Body of pancreas (tissue), 4 donors: ENCODE results near the gene LCN6. TPM values are rescaled to one million over a fixed set of nuclear protein-coding genes. Genes with fewer than 3 reads are reported as not detected.
A peak's percentile ranks its signal among the peaks of the same experiment; 100 is the strongest.

Experiments
- ATAC-seq: fragments of 150-250 bp; one replicate; pipeline ENCODE4 v1.9.1; 2016
- DNase-seq, 4 donors: peaks; one replicate each; pipeline ENCODE4 v3.0.0-alpha.2; 2019
- H3K27ac ChIP-seq, 4 donors: fragments of 200-600 bp; sonication (generic); 1 replicate in 3 of 4; 2 replicates in 1 of 4; pipeline versions ENCODE4 v1.5.1 to v1.6.1; 2016 to 2019; ENCODE audit warnings: mild to moderate bottlenecking in 1 of 4, mixed read lengths in 1 of 4, moderate library complexity in 1 of 4
- H3K27me3 ChIP-seq, 2 donors: fragments of 200-600 bp; sonication (generic); one replicate each; pipeline ENCODE4 v1.6.0; 2016; ENCODE audit warnings: mild to moderate bottlenecking in 1 of 2
- H3K36me3 ChIP-seq, 2 donors: fragments of 200-600 bp; sonication (generic); replicated peaks in 1 of 2; 2 replicates each; pipeline ENCODE4 v1.5.1; 2016; ENCODE audit warnings: low read depth in 2 of 2; ENCODE audit not compliant: insufficient read depth in 1 of 2
- H3K4me1 ChIP-seq: fragments of 200-600 bp; sonication (generic); one replicate; pipeline ENCODE4 v1.6.0; 2016
- H3K4me3 ChIP-seq, 2 donors: fragments of 200-600 bp; sonication (generic); 1 replicate in 1 of 2; 2 replicates in 1 of 2; pipeline ENCODE4 v1.5.1; 2016 to 2019
- H3K9me3 ChIP-seq, 3 donors: fragments of 200-600 bp; sonication (generic); 1 replicate in 2 of 3; 2 replicates in 1 of 3; pipeline ENCODE4 v1.5.1; 2016
- CTCF ChIP-seq, 7 experiments: fragments of 450-650 bp in 4 of 7; fragments of 200-600 bp in 3 of 7; sonication (generic) in 3 of 7; IDR thresholded peaks; one replicate each; pipeline ENCODE4 v1.5.1; 2016 to 2019; ENCODE audit warnings: antibody characterized with exemption in 7 of 7
- POLR2A ChIP-seq, 3 donors: fragments of 450-650 bp; IDR thresholded peaks; one replicate each; pipeline ENCODE4 v1.6.1; 2016; ENCODE audit warnings: antibody characterized with exemption in 3 of 3, mild to moderate bottlenecking in 2 of 3
- WGBS, 2 donors: methylation state at CpG; one replicate each; pipeline ENCODE4 v1.1.5; 2017; 5-methylcytosine and 5-hydroxymethylcytosine counted together
- intact Hi-C: fragments of 100-400 bp; cut with DNase I; formaldehyde crosslinking; loops from one replicate; pipeline ENCODE4 v1.15.1; 2023
- total RNA-seq, 2 donors: library from RNA; depleted of rRNA; stranded (reverse); fragments of >200 nt; gene quantifications; one replicate each; pipeline ENCODE4 v1.1.0, GENCODE V29; 2016

Gene LCN6
- total RNA-seq, 2 donors from 2014 or later = not detected

GRCh38 chr9:136728080-136728547, 20.2 kb downstream of the LCN6 start:
- DNase-seq (peak; percentile 89 to 93 (median 91)), ATAC-seq (peak; percentile 85)
- peaks cover 47% of the 10 kb centered on the region for H3K4me1 ChIP-seq
- H3K36me3 ChIP-seq = peaks cover 8 to 12% of the 10 kb centered on the region in 2 donors
- H3K4me3 ChIP-seq = peak overlapping the region; percentile 68 to 96
- intact Hi-C loops = no loop called here
- H3K27me3 ChIP-seq = no peaks in the 10 kb centered on the region
- no peaks in the 10 kb centered on the region for H3K9me3 ChIP-seq
- 0 to 1% methylated on average over 4 to 60 of the region's 66 CpGs for WGBS, 2 donors
- peak overlapping the region in 3 of 4 donors; percentile 62 to 82 (median 71) for H3K27ac ChIP-seq
- peak; percentile 72 to 99 (median 96) for TF ChIP-seq CTCF (IDR thresholded peaks at IDR 0.05)
- peak; percentile 98 to 99 (median 99) for TF ChIP-seq POLR2A (IDR thresholded peaks at IDR 0.05)

GRCh38 chr9:136726631-136727191, 21.6 kb downstream of the LCN6 start:
- Histone ChIP-seq H3K27ac (peak overlapping the region in 3 of 4 donors; percentile 31 to 82 (median 71)), H3K36me3 (peaks cover 8 to 16% of the 10 kb centered on the region in 2 donors), H3K27me3 (no peaks in the 10 kb centered on the region), H3K4me1 (peaks cover 49% of the 10 kb centered on the region), H3K4me3 (no peak overlapping the region), H3K9me3 (no peaks in the 10 kb centered on the region)
- intact Hi-C loops = no loop called here
- ATAC-seq = no peak
- DNase-seq = peak in 3 of 4 donors; percentile 54 to 61 (median 55)
- TF ChIP-seq CTCF (IDR thresholded peaks at IDR 0.05) = peak in 6 of 7 experiments; percentile 27 to 63 (median 54)
- no peak for TF ChIP-seq POLR2A (IDR thresholded peaks at IDR 0.05)
- WGBS, 2 donors = 14 to 16% methylated on average over 10 to 18 of the region's 18 CpGs

GRCh38 chr9:136726118-136726517, 22.2 kb downstream of the LCN6 start:
- no peak overlapping the region for H3K4me3 ChIP-seq
- H3K27ac ChIP-seq = peak overlapping the region in 1 of 4 donors; percentile 31
- 37% methylated on average over 16 of the region's 16 CpGs; no CpG with 5 or more reads in 1 of the 2 donors for WGBS, 2 donors
- DNase-seq = no peak
- intact Hi-C loops = no loop called here
- peaks cover 49% of the 10 kb centered on the region for H3K4me1 ChIP-seq
- TF ChIP-seq CTCF (IDR thresholded peaks at IDR 0.05) (no peak), POLR2A (IDR thresholded peaks at IDR 0.05) (no peak)
- no peak for ATAC-seq
- no peaks in the 10 kb centered on the region for H3K9me3 ChIP-seq
- H3K36me3 ChIP-seq = peaks cover 8 to 16% of the 10 kb centered on the region in 2 donors
- H3K27me3 ChIP-seq = no peaks in the 10 kb centered on the region

- Histone ChIP-seq H3K4me1 (peaks cover 50% of the 10 kb centered on the region), H3K9me3 (no peaks in the 10 kb centered on the region), H3K36me3 (peaks cover 8 to 16% of the 10 kb centered on the region in 2 donors), H3K27me3 (no peaks in the 10 kb centered on the region), H3K4me3 (no peak overlapping the region), H3K27ac (no peak overlapping the region)
- no peak for DNase-seq
- no peak for ATAC-seq
- TF ChIP-seq POLR2A (IDR thresholded peaks at IDR 0.05) (no peak), CTCF (IDR thresholded peaks at IDR 0.05) (no peak)
- 61 to 96% methylated on average over 4 to 8 of the region's 10 CpGs for WGBS, 2 donors
- intact Hi-C loops = no loop called here
These were observed 22.7 kb downstream of the LCN6 start for GRCh38 chr9:136725612-136726011.

- TF ChIP-seq CTCF (IDR thresholded peaks at IDR 0.05) (no peak), POLR2A (IDR thresholded peaks at IDR 0.05) (no peak)
- H3K36me3 ChIP-seq = peaks cover 8 to 16% of the 10 kb centered on the region in 2 donors
- DNase-seq (no peak), ATAC-seq (no peak)
- peaks cover 56% of the 10 kb centered on the region for H3K4me1 ChIP-seq
- intact Hi-C loops = no loop called here
- H3K4me3 ChIP-seq = no peak overlapping the region
- no peaks in the 10 kb centered on the region for H3K27me3 ChIP-seq
- 79 to 84% methylated on average over 7 of the region's 7 CpGs for WGBS, 2 donors
- no peaks in the 10 kb centered on the region for H3K9me3 ChIP-seq
- no peak overlapping the region for H3K27ac ChIP-seq
These were observed 23.6 kb downstream of the LCN6 start for GRCh38 chr9:136724772-136725171.
